K562 (cell line): ENCODE measurements around the gene TBX1. TPM values are rescaled to one million over a fixed set of nuclear protein-coding genes. Genes with fewer than 3 reads are reported as not detected.

Experiments used
- ATAC-seq: fragments of 200-7000 bp; cut with Tn5 transposase; 3 replicates; pipeline ENCODE4 v1.9.1; 2020; ENCODE audit warnings: moderate library complexity
- BruUV-seq: library from RNA; stranded (reverse); fragments of 400-500 nt; replicated peaks from 2 replicates; lab custom pipeline; 2021; lab: Mats Ljungman, UMichigan
- CTCF ChIA-PET: fragments of 300-600 bp; formaldehyde crosslinking; extraction: SDS; loops from one replicate; lab custom pipeline; 2021; ENCODE audit warnings: low intra/inter-chr PET ratio; lab: Yijun Ruan, JAX
- POLR2A ChIA-PET: fragments of 300-600, 350-650 bp; sonication (Branson Sonifier 250); formaldehyde crosslinking; extraction: SDS; loops from one replicate; lab custom pipeline; 2021; ENCODE audit warnings: antibody characterized with exemption, inconsistent platforms; lab: Yijun Ruan, JAX
- DNase-seq, 4 experiments: peaks; one replicate each; pipeline versions ENCODE4 v3.0.0 to v3.0.0-alpha.2; 2011 to 2018; ENCODE audit warnings: low spot score in 3 of 4, mixed read lengths in 3 of 4; ENCODE audit errors: extremely low read depth in 1 of 4
- FAIRE-seq: peaks from 2 replicates; lab custom pipeline; 2011; peaks lifted over from hg19 to GRCh38; lab: Jason Lieb, UNC
- H2AFZ ChIP-seq: 2 replicates; pipeline ENCODE4 v1.6.0; 2011; ENCODE audit warnings: low read depth, low read length, control low read depth, inconsistent platforms
- H3K27ac ChIP-seq: fragments of 200-600 bp; 3 replicates; pipeline ENCODE4 v1.8.0; 2011; ENCODE audit warnings: low read depth, mild to moderate bottlenecking, control low read depth, inconsistent platforms, low read length, moderate library complexity, mixed read lengths; ENCODE audit errors: extremely low read depth
- H3K27me3 ChIP-seq, 2 experiments: fragments of 300-600 bp in 1 of 2; 2 replicates in 1 of 2; 3 replicates in 1 of 2; pipeline versions ENCODE4 v1.6.0 to v1.8.0; 2011; ENCODE audit warnings: inconsistent platforms in 2 of 2, low read length in 2 of 2, mild to moderate bottlenecking in 1 of 2, mixed read lengths in 1 of 2, moderate library complexity in 1 of 2; ENCODE audit not compliant: control insufficient read depth in 2 of 2, insufficient read depth in 2 of 2
- H3K36me3 ChIP-seq: fragments of 300-600 bp; 3 replicates; pipeline ENCODE4 v1.8.0; 2011; ENCODE audit warnings: mild to moderate bottlenecking, low read length, inconsistent platforms; ENCODE audit not compliant: control insufficient read depth, insufficient read depth
- H3K4me1 ChIP-seq, 2 experiments: fragments of 200-600 bp in 1 of 2; replicated peaks in 1 of 2; 2 replicates in 1 of 2; 3 replicates in 1 of 2; pipeline versions ENCODE4 v1.5.1 to v1.8.0; 2011; ENCODE audit warnings: inconsistent platforms in 2 of 2, low read length in 2 of 2, mild to moderate bottlenecking in 1 of 2, mixed read lengths in 1 of 2, moderate library complexity in 1 of 2; ENCODE audit not compliant: control insufficient read depth in 2 of 2, insufficient read depth in 2 of 2
- H3K4me2 ChIP-seq: 2 replicates; pipeline ENCODE4 v1.6.1; 2011; ENCODE audit warnings: low read length, control low read depth, inconsistent platforms, mixed read lengths; ENCODE audit not compliant: insufficient read depth
- H3K4me3 ChIP-seq: fragments of 200-600 bp; sonication (generic), shearing (Covaris generic); 2 replicates; pipeline ENCODE4 v1.5.1; 2016; ENCODE audit warnings: control low read depth, inconsistent platforms
- H3K79me2 ChIP-seq: fragments of 200-600 bp; 3 replicates; pipeline ENCODE4 v1.8.0; 2011; ENCODE audit warnings: low read length, inconsistent platforms; ENCODE audit not compliant: control insufficient read depth, insufficient read depth
- H3K9ac ChIP-seq, 2 experiments: 2 replicates each; pipeline versions ENCODE4 v1.6.0 to v1.6.1; 2011; ENCODE audit warnings: low read depth in 2 of 2, low read length in 2 of 2, control low read depth in 1 of 2, inconsistent platforms in 1 of 2, mild to moderate bottlenecking in 1 of 2, mixed read lengths in 1 of 2; ENCODE audit not compliant: insufficient read depth in 1 of 2
- H3K9me1 ChIP-seq: one replicate; pipeline ENCODE4 v1.6.0; 2011; ENCODE audit warnings: inconsistent platforms, mild to moderate bottlenecking, low read length, moderate library complexity; ENCODE audit not compliant: control insufficient read depth, insufficient read depth
- H3K9me3 ChIP-seq: replicated peaks from 2 replicates; pipeline ENCODE4 v1.5.1; 2011; ENCODE audit warnings: low read depth, low read length, inconsistent platforms; ENCODE audit not compliant: control insufficient read depth, insufficient read depth
- H4K20me1 ChIP-seq: replicated peaks from 2 replicates; pipeline ENCODE4 v1.6.1; 2011; ENCODE audit warnings: low read length, inconsistent platforms, mixed read lengths; ENCODE audit not compliant: control insufficient read depth, insufficient read depth
- CCAR2 ChIP-seq: fragments of 200-400 bp; formaldehyde crosslinking; IDR thresholded peaks from 2 replicates; pipeline ENCODE4 v1.6.1; 2017; ENCODE audit warnings: mild to moderate bottlenecking, low read depth, low read length
- CHCHD3 ChIP-seq: fragments of 250-450 bp; sonication (Bioruptor Pico); IDR thresholded peaks from 2 replicates; pipeline ENCODE4 v2.1.2; 2022; ENCODE audit warnings: mild to moderate bottlenecking
- DACH1 ChIP-seq: fragments of 450-650 bp; IDR thresholded peaks from 2 replicates; pipeline ENCODE4 v1.6.1; 2018; ENCODE audit not compliant: partially characterized antibody
- E2F3 ChIP-seq: fragments of 250-450 bp; sonication (Bioruptor Pico); IDR thresholded peaks from 2 replicates; pipeline ENCODE4 v1.4.0; 2020; ENCODE audit warnings: mild to moderate bottlenecking
- ELK1 ChIP-seq: sonication (generic); formaldehyde crosslinking; IDR thresholded peaks from 2 replicates; pipeline ENCODE4 v1.8.1; 2022; ENCODE audit warnings: missing genetic modification reagents
- ESRRB ChIP-seq: fragments of 250-450 bp; sonication (Bioruptor Pico); IDR thresholded peaks from 2 replicates; pipeline ENCODE4 v1.5.0; 2020; ENCODE audit warnings: mild to moderate bottlenecking, moderate library complexity, borderline replicate concordance
- ETS2 ChIP-seq: IDR thresholded peaks from 2 replicates; pipeline ENCODE4 v1.6.1; 2016; ENCODE audit warnings: borderline replicate concordance, missing genetic modification characterization, mild to moderate bottlenecking, moderate library complexity, missing compliant biosample characterization; ENCODE audit not compliant: poor library complexity, severe bottlenecking
- HMGN3 ChIP-seq: IDR thresholded peaks from 2 replicates; pipeline ENCODE4 v1.6.1; 2011; ENCODE audit warnings: borderline replicate concordance, low read depth, mild to moderate bottlenecking, mixed read lengths, low read length; ENCODE audit not compliant: insufficient read length; ENCODE audit errors: extremely low read depth
- HMGXB4 ChIP-seq: sonication (generic); formaldehyde crosslinking; IDR thresholded peaks from 2 replicates; pipeline ENCODE4 v1.8.1; 2023; ENCODE audit warnings: mild to moderate bottlenecking, missing genetic modification reagents
- IRF1 ChIP-seq: sonication (generic); formaldehyde crosslinking; IDR thresholded peaks from 2 replicates; pipeline ENCODE4 v1.8.0; 2022; ENCODE audit warnings: missing genetic modification reagents, mild to moderate bottlenecking, borderline replicate concordance
- MED1 ChIP-seq: sonication (generic); formaldehyde crosslinking; IDR thresholded peaks from 2 replicates; pipeline ENCODE4 v1.8.1; 2023; ENCODE audit warnings: missing genetic modification reagents, borderline replicate concordance
- NR0B1 ChIP-seq: fragments of 450-650 bp; IDR thresholded peaks from one replicate; pipeline ENCODE4 v1.6.1; 2018; ENCODE audit warnings: mild to moderate bottlenecking, moderate library complexity; ENCODE audit not compliant: partially characterized antibody
- PHB2 ChIP-seq: fragments of 450-650 bp; IDR thresholded peaks from 2 replicates; pipeline ENCODE4 v1.6.1; 2017; ENCODE audit warnings: low read depth
- POLR2G ChIP-seq: fragments of 200-400 bp; formaldehyde crosslinking; IDR thresholded peaks from 2 replicates; pipeline ENCODE4 v1.6.1; 2017; ENCODE audit warnings: low read depth, mild to moderate bottlenecking, antibody characterized with exemption, low read length, moderate library complexity
- THRA ChIP-seq: fragments of 450-650 bp; IDR thresholded peaks from 2 replicates; pipeline ENCODE4 v1.6.1; 2017; ENCODE audit warnings: mild to moderate bottlenecking, moderate library complexity
- ZNF263 ChIP-seq: sonication (generic); formaldehyde crosslinking; IDR thresholded peaks from 2 replicates; pipeline ENCODE4 v1.8.0; 2022; ENCODE audit warnings: mild to moderate bottlenecking, missing genetic modification reagents, borderline replicate concordance
- WGBS: fragments of 100-300 bp; shearing (Covaris generic); methylation state at CpG from one replicate; pipeline ENCODE4 v1.1.6; 2016; ENCODE audit warnings: low coverage, mixed read lengths; ENCODE audit not compliant: insufficient coverage; ENCODE audit errors: missing lambda C conversion rate; 5-methylcytosine and 5-hydroxymethylcytosine counted together
- in situ Hi-C: fragments of 300-500 bp; cut with MboI; formaldehyde crosslinking; loops from 4 replicates; pipeline ENCODE4 v1.15.0; 2018; ENCODE audit warnings: inconsistent platforms, mixed read lengths
- intact Hi-C: fragments of 100-400 bp; cut with micrococcal nuclease; formaldehyde crosslinking; loops from 2 replicates; pipeline ENCODE4 v1.14.2; 2022
- polyA plus RNA-seq, 8 experiments: library from polyadenylated mRNA; depleted of rRNA in 4 of 8; stranded (reverse) in 5 of 8; unstranded in 3 of 8; fragments of >200 nt; fragmentation: Nextera tagmentation in 2 of 8; fragmentation: Illumina TruSeq in 1 of 8; extraction: Ambion mirVana in 2 of 8; extraction: Trizol in 1 of 8; gene quantifications; 2 replicates each; pipeline versions ENCODE4 v1.2.1 to v1.2.3, GENCODE V29; 2011 to 2014; ENCODE audit warnings: inconsistent platforms in 1 of 8, missing spikeins in 1 of 8
- total RNA-seq, 7 experiments: library from RNA; depleted of rRNA in 6 of 7; stranded (reverse); fragments of >200 nt in 6 of 7; fragmentation: Illumina TruSeq in 2 of 7; extraction: Trizol in 2 of 7; gene quantifications; 2 replicates each; pipeline versions ENCODE4 v1.2.1 to v1.2.3, GENCODE V29; 2011 to 2021; ENCODE audit warnings: low replicate concordance in 1 of 7

TBX1 gene
- total and polyA plus RNA-seq, 9 of the 15 experiments (the other 6 are each of a cell fraction or from before 2014, with no cell fraction given): 0.07 to 35.0 (median 3.9) TPM

GRCh38 chr22:19786264-19786585, 25.6 kb downstream of the TBX1 start:
- FAIRE-seq (no peak), ATAC-seq (no peak), DNase-seq (no peak)
- TF ChIP-seq MED1 (CRISPR knock-in tag) (no peak), CHCHD3 (no peak), NR0B1 (no peak), ETS2 (no peak), HMGN3 (no peak), E2F3 (CRISPR knock-in tag) (no peak), IRF1 (no peak), DACH1 (no peak), ELK1 (CRISPR knock-in tag) (no peak), HMGXB4 (0 out of 2 replicates have a peak, but pooled peaks have one; percentile 24), ZNF263 (no peak), THRA (no peak), POLR2G (peak; percentile 14; the same call in 1 of the 2 replicates), CCAR2 (no peak), ESRRB (CRISPR knock-in tag) (no peak), PHB2 (no peak)
- Histone ChIP-seq H3K4me3 (no peak overlapping the region), H2AFZ (no peak overlapping the region), H3K79me2 (no peaks in the 10 kb centered on the region), H3K27ac (no peak overlapping the region), H3K36me3 (peaks cover 3% of the 10 kb centered on the region; the same call in 1 of the 3 replicates), H4K20me1 (0 out of 2 replicates have a peak, but pooled peaks cover 4% of the 10 kb centered on the region), H3K9me1 (no peaks in the 10 kb centered on the region), H3K27me3 (0 out of 5 replicates have a peak, but pooled peaks cover 0 to 2% of the 10 kb centered on the region in 2 experiments), H3K4me2 (no peak overlapping the region), H3K9me3 (no peaks in the 10 kb centered on the region; the same call in 1 of the 2 replicates), H3K9ac (peak overlapping the region in 1 of 2 experiments; percentile 68; a peak in 2 of 4 replicates), H3K4me1 (peaks cover 0 to 49% of the 10 kb centered on the region in 2 experiments; a peak in 2 of 5 replicates)
- 44% methylated on average over 6 of the region's 6 CpGs for WGBS
- in situ Hi-C loops: no loop called here
- ChIA-PET POLR2A (interaction anchor here (0.7 to 16.8 kb wide), 8 partner anchors 11 to 68 kb away, joined by 3 to 205 read pairs (median 5); no protein-coding TSS in a partner anchor), CTCF (no interaction called here)
- no TSS peak for BruUV-seq
- intact Hi-C loops: no loop called here
